PC-9 (cell line): ENCODE measurements around the gene OTULIN.

Experiments used
- CTCF ChIP-seq: fragments of 200-600 bp; sonication (generic); conservative IDR thresholded peaks from 2 replicates; pipeline ENCODE4 v1.6.1; 2017; ENCODE audit warnings: mixed run types, antibody characterized with exemption, mild to moderate bottlenecking, moderate library complexity
- EZH2 ChIP-seq: fragments of 200-600 bp; sonication (generic); IDR thresholded peaks from 2 replicates; pipeline ENCODE4 v1.8.0; 2017; ENCODE audit warnings: antibody characterized with exemption, low read depth

DNA sequence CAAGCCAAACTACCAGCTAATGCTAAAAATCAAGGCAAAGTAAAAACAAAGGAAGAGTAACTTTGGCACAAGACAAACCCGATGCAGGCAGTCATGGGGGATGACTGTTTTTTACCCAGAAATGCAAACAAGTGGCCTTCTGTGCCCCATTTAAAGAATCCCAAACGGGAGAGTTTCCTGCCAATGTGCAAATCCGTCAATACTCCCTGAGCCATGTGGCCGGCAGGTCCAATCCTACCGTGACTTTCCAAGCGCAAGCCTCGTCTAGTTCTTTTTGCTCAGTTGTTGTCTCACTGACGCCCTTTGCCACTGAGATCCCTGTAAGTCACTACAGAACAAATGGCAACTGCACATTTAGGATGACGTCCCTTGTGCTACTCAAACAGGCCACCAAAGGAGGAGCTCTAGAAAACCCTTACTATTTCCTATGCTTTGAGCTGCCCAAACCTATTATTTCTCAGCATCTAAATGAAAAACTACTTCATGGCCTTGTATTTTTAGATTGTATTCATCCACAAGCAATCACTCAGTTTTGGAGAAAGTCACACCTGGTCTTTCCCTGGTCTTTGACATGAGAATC lies 43.4 kb downstream of the OTULIN start:
- no peak for TF ChIP-seq CTCF
- no peak for TF ChIP-seq EZH2
